GM21381 (cell line): ENCODE results near the gene CUX1.
"Not testable (repeated sequence)": the region's sequence is repeated elsewhere in the genome, so short reads cannot be mapped to it uniquely, and the experiment has no call there.

ENCODE experiments used
- ATAC-seq: cut with Tn5 transposase; IDR thresholded peaks from one replicate; pipeline ENCODE4 v1.9.1; 2021; ENCODE audit warnings: mild to moderate bottlenecking, moderate library complexity; ENCODE audit not compliant: unreplicated experiment

The CUX1 gene

GRCh38 chr7:101911800-101912715 is 94.6 kb downstream of the CUX1 start:
- ATAC-seq: no peak

- ATAC-seq: no peak
These were observed 95.3 kb downstream of the CUX1 start for GRCh38 chr7:101912716-101913110.

- ATAC-seq: no peak
These were observed 95.9 kb downstream of the CUX1 start for GRCh38 chr7:101913247-101913721.

GRCh38 chr7:101913851-101914250 is 96.4 kb downstream of the CUX1 start:
- ATAC-seq: no peak

GRCh38 chr7:101915000-101915399 is 97.6 kb downstream of the CUX1 start:
- no peak for ATAC-seq

- ATAC-seq: no peak
These were observed 98.8 kb downstream of the CUX1 start for GRCh38 chr7:101916041-101916800.

- ATAC-seq: no peak
These were observed 99.5 kb downstream of the CUX1 start for GRCh38 chr7:101916876-101917275.

- no peak for ATAC-seq
These were observed 100.1 kb downstream of the CUX1 start for GRCh38 chr7:101917566-101917965.

GRCh38 chr7:101918426-101918825 is 101.0 kb downstream of the CUX1 start:
- ATAC-seq: no peak

- no peak for ATAC-seq
These were observed 102.1 kb downstream of the CUX1 start for GRCh38 chr7:101919363-101920115.

- ATAC-seq: no peak
These were observed 103.6 kb downstream of the CUX1 start for GRCh38 chr7:101921061-101921460.

GRCh38 chr7:101921546-101922489 is 104.4 kb downstream of the CUX1 start:
- not testable (repeated sequence) for ATAC-seq

GRCh38 chr7:101922631-101923601 is 105.5 kb downstream of the CUX1 start:
- no peak for ATAC-seq

GRCh38 chr7:101923602-101923985 is 106.2 kb downstream of the CUX1 start:
- ATAC-seq: no peak

GRCh38 chr7:101924171-101924570 is 106.7 kb downstream of the CUX1 start:
- ATAC-seq: no peak

GRCh38 chr7:101926265-101926664 is 108.8 kb downstream of the CUX1 start:
- ATAC-seq: no peak

- ATAC-seq: no peak
These were observed 110.0 kb downstream of the CUX1 start for GRCh38 chr7:101927389-101927788.

- no peak for ATAC-seq
These were observed 110.4 kb downstream of the CUX1 start for GRCh38 chr7:101927802-101928201.

- no peak for ATAC-seq
These were observed 111.8 kb downstream of the CUX1 start for GRCh38 chr7:101929256-101929655.
